GM21723 (cell line): ENCODE data around the gene VWDE.
A peak's percentile ranks its signal among the peaks of the same experiment; 100 is the strongest.
"Not testable (repeated sequence)": the region's sequence is repeated elsewhere in the genome, so short reads cannot be mapped to it uniquely, and the experiment has no call there.

Source experiments
- ATAC-seq: cut with Tn5 transposase; IDR thresholded peaks from one replicate; pipeline ENCODE4 v1.9.1; 2021; ENCODE audit warnings: mild to moderate bottlenecking, moderate library complexity; ENCODE audit not compliant: unreplicated experiment

VWDE gene

GRCh38 chr7:12403287-12404181, at the start of gene VWDE:
VWDE (minus strand) TSS chr7:12403865; CDS start chr7:12403716, 149 bp downstream.
- ATAC-seq, result no peak

GRCh38 chr7:12453136-12453535, 49.5 kb upstream of the VWDE start:
- ATAC-seq, result not testable (repeated sequence)

GRCh38 chr7:12450615-12451014, 47.0 kb upstream of the VWDE start:
- no peak for ATAC-seq

GRCh38 chr7:12444785-12445184, 41.1 kb upstream of the VWDE start:
- ATAC-seq, result no peak

GRCh38 chr7:12440229-12440628, 36.6 kb upstream of the VWDE start:
- ATAC-seq, result no peak

- ATAC-seq, result peak; percentile 65
Measured at GRCh38 chr7:12436896-12437535, 33.4 kb upstream of the VWDE start.

- no peak for ATAC-seq
Measured at GRCh38 chr7:12436126-12436525, 32.5 kb upstream of the VWDE start.

- ATAC-seq, result no peak
Measured at GRCh38 chr7:12434012-12434642, 30.5 kb upstream of the VWDE start.

- no peak for ATAC-seq
Measured at GRCh38 chr7:12431886-12432556, 28.4 kb upstream of the VWDE start.

GRCh38 chr7:12425311-12425710, 21.6 kb upstream of the VWDE start:
- ATAC-seq, result no peak

GRCh38 chr7:12423997-12424745, 20.5 kb upstream of the VWDE start:
- no peak for ATAC-seq

GRCh38 chr7:12423355-12423996, 19.8 kb upstream of the VWDE start:
- no peak for ATAC-seq

- ATAC-seq, result no peak
Measured at GRCh38 chr7:12422554-12423320, 19.1 kb upstream of the VWDE start.

GRCh38 chr7:12418452-12418851, 14.8 kb upstream of the VWDE start:
- ATAC-seq, result no peak

- no peak for ATAC-seq
Measured at GRCh38 chr7:12415072-12415471, 11.4 kb upstream of the VWDE start.

- ATAC-seq, result no peak
Measured at GRCh38 chr7:12412407-12412806, 8.7 kb upstream of the VWDE start.

GRCh38 chr7:12410523-12410922, 6.9 kb upstream of the VWDE start:
- no peak for ATAC-seq

- no peak for ATAC-seq
Measured at GRCh38 chr7:12409097-12409711, 5.5 kb upstream of the VWDE start.

- not testable (repeated sequence) for ATAC-seq
Measured at GRCh38 chr7:12407652-12408051, 4.0 kb upstream of the VWDE start.
